Measurements from ENCODE around the gene TCF4.

Gene TCF4

DNA sequence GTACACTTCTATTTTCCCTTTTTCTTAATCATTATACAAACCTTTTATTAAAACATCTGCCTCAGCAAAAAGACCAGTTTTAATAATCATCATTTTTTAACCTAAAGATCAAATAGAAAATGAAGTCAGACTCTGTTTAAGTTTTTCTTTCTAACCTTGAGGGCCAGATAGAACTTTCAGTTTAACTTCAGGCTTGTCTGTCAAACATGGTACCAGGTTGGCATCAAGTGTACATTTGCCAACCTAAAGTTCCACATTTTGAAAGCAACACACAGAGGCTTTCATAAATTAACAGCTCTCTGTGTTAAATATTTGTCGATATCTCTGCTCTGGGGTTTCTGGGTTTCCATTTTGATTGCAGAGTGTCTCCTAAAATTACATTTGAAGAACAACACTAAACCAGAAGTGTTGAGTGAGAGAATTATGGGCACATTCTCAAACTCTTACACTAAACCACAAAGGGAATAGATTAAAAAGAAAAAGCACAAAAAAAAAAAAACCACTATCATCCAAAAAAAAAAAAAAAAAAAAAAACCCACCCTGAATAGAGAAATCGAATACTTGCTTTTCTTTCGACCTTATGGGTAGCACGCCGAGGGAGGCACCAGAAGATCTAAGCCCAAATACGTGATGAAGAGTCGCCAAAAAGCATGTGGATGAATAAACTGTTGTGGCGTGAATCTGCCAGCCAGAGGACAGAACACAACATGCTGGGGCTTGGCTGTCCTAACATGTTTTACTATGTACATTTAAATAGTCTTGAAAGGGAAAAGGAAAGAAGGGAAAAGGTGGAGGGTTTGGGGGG lies 166.2 kb downstream of the TCF4 start:
- Histone ChIP-seq H3K4me3 (peak overlapping the region in 5 of 7 experiments; percentile 3 to 38 (median 30)), H3K27ac (peak overlapping the region in 20 of 21 experiments; percentile 18 to 92 (median 76))

- H3K4me3 ChIP-seq = peak overlapping the region in 3 of 7 experiments; percentile 30 to 38 (median 32)
- peak overlapping the region in 18 of 21 experiments; percentile 21 to 92 (median 76) for H3K27ac ChIP-seq
These were observed 166.7 kb downstream of the TCF4 start for GRCh38 chr18:55421308-55421614.

GRCh38 chr18:55420665-55421307 lies 167.2 kb downstream of the TCF4 start:
- peak overlapping the region in 6 of 7 experiments; percentile 2 to 38 (median 20) for H3K4me3 ChIP-seq
- H3K27ac ChIP-seq = peak overlapping the region in 19 of 21 experiments; percentile 21 to 92 (median 76)

- Histone ChIP-seq H3K4me3 (peak overlapping the region in 6 of 7 experiments; percentile 2 to 38 (median 20)), H3K27ac (peak overlapping the region in 20 of 21 experiments; percentile 21 to 92 (median 76))
These were observed 167.9 kb downstream of the TCF4 start for GRCh38 chr18:55419947-55420664.

DNA sequence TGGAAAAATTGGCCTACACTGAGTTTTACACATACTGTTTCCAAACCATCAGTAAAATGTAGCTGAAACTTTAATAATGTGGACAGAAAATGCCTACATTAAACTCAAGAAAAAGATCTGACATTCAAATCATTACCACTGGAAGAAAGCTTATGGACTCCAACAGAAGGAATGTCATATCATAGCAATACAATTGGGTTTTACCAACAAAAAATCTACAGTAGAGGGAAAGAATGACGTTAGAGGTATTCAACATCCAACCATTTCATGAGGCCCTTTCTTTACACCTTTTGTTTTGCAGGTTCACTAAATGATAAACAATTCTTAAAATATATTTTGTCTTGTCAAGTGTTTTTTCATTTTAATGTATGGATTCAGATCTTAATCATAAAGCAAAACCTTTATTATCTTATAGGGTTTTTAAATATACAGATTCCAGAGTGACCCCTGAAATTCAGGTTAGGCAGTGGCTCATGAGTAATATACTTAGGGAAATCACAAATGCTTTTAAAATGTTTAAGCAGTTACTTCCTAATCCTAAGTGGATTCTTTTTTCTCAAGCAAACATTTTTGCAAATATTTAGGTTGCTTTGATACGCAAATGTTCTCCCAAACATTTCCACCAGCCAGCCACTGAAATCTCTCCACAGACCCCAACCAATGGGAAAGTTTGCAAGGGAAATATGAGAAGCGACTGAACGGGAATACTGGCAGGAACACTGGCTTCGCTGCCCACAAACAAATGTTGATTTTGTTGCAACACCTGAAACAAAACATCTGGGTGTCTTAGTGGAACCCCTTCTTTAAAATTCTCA lies 168.7 kb downstream of the TCF4 start:
- peak overlapping the region in 17 of 21 experiments; percentile 27 to 92 (median 77) for H3K27ac ChIP-seq
- peak overlapping the region in 3 of 7 experiments; percentile 27 to 38 (median 30) for H3K4me3 ChIP-seq

GRCh38 chr18:55418439-55418838 lies 169.6 kb downstream of the TCF4 start:
- H3K4me3 ChIP-seq = no peak overlapping the region
- peak overlapping the region in 6 of 21 experiments; percentile 8 to 92 (median 84) for H3K27ac ChIP-seq

- H3K4me3 ChIP-seq = no peak overlapping the region
- peak overlapping the region in 5 of 21 experiments; percentile 3 to 92 (median 7) for H3K27ac ChIP-seq
These were observed 171.2 kb downstream of the TCF4 start for GRCh38 chr18:55416791-55417190.

- H3K4me3 ChIP-seq = no peak overlapping the region
- H3K27ac ChIP-seq = peak overlapping the region in 4 of 21 experiments; percentile 15 to 60 (median 31)
These were observed 172.6 kb downstream of the TCF4 start for GRCh38 chr18:55415258-55415871.

GRCh38 chr18:55414475-55414874 lies 173.5 kb downstream of the TCF4 start:
- Histone ChIP-seq H3K27ac (peak overlapping the region in 5 of 21 experiments; percentile 15 to 60 (median 45)), H3K4me3 (no peak overlapping the region)

DNA sequence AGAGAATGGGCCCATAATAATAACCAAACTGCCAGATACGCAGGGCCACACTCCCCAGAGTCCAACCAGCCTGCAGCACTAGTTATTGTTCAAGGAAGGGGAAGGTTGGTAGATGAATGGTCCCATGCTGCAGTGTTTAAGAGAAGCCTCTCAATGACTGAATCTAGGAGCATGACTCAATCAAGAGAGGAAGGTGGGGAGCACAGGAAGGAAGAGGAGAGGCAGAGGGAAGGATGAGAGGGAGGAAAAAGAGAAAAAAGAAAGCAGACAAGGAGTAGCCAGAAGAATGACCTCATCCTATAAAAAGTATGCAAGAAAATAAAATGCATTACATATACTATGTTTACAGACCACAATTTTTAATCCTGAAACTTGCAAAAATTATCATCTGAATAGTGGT lies 174.5 kb downstream of the TCF4 start:
- peak overlapping the region in 2 of 21 experiments; percentile 2 to 6 for H3K27ac ChIP-seq

GRCh38 chr18:55407774-55408535 lies 180.0 kb downstream of the TCF4 start:
- H3K4me3 ChIP-seq = no peak overlapping the region
- H3K27ac ChIP-seq = no peak overlapping the region

More for the DNA sequence above, 174.5 kb downstream of the TCF4 start:
- H3K4me3 ChIP-seq = no peak overlapping the region

DNA sequence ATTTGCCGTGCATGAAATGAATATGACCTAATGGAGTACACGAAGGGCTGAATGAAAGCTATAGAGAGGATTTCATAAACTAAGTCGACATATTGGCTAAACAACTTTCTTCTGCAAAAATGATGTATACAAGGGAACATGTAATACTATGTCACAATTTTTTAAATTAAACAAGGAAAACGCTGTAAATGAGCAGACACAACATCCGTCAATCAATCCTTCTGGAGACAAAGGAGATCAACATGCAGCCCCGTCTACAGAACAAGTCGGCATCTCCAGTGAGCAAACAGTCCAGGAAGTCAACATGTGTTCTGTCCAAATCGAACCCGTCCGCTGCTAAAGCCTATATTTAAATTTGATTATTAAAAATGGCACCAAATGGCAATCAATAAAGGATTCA lies 180.8 kb downstream of the TCF4 start:
- H3K4me3 ChIP-seq = no peak overlapping the region
- no peak overlapping the region for H3K27ac ChIP-seq

DNA sequence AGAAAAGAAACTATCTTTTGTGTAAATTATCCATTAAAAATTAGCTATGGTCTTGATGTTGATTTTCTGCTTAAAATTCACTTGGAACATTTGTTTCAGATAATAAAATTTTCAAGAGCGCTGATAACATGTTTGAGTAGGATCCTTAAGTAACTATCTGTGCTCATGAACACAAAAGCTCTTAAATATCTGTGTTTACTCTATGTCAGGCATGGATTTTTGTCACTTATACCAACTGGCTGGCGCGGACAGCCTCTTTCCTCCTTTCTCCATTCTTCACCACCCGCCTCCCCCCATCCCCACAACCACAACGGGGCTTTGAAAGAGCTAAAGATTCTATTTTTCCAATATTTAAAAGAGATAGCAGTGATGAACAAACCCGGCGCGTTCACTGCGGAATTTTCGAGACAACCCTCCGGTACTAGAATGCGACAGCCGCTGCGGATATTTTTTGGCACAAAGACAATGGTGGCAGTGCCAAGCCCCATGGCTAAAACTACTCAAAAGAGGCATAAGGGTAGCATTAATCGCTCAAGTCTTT lies 181.5 kb downstream of the TCF4 start:
- Histone ChIP-seq H3K4me3 (no peak overlapping the region), H3K27ac (no peak overlapping the region)

GRCh38 chr18:55405893-55406406 lies 182.0 kb downstream of the TCF4 start:
- Histone ChIP-seq H3K4me3 (no peak overlapping the region), H3K27ac (peak overlapping the region in 6 of 21 experiments; percentile 22 to 57 (median 40))

DNA sequence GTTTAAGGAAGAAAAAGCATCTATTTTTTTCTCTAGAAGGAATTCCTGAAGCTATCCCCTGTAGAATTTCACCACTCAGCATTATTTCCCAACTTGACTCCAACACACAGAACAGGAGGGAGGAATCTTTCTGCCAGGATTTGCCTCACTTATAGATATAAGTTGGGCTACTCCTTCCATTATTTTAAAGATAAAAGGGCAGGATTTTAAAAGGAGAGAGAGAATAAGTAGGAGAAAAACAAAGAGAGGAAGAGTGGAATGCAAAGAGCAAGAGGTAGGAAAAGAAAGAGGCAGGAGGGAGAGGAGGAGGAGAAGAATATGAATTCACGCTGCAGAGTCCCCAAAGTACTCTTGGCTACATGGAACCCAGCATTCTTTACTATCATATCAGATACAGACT lies 182.5 kb downstream of the TCF4 start:
- H3K4me3 ChIP-seq = no peak overlapping the region

GRCh38 chr18:55404832-55405465 lies 183.0 kb downstream of the TCF4 start:
- Histone ChIP-seq H3K4me3 (no peak overlapping the region), H3K27ac (peak overlapping the region in 11 of 21 experiments; percentile 18 to 73 (median 32))

More for the DNA sequence above, 182.5 kb downstream of the TCF4 start:
- peak overlapping the region in 11 of 21 experiments; percentile 10 to 57 (median 29) for H3K27ac ChIP-seq
